IPS-20b (cell line): ENCODE measurements around the gene RPS27.

Experiments
- H3K27ac ChIP-seq: one replicate; pipeline ENCODE4 v1.5.1; 2013; ENCODE audit warnings: low read length
- H3K27me3 ChIP-seq: 2 replicates; pipeline ENCODE4 v1.6.1; 2013; ENCODE audit warnings: mild to moderate bottlenecking, low read length, inconsistent platforms; ENCODE audit not compliant: insufficient read depth
- H3K36me3 ChIP-seq: 2 replicates; pipeline ENCODE4 v1.6.1; 2013; ENCODE audit warnings: low read depth, mild to moderate bottlenecking, inconsistent platforms, low read length, moderate library complexity; ENCODE audit not compliant: insufficient read depth
- H3K4me1 ChIP-seq: 2 replicates; pipeline ENCODE4 v1.6.1; 2013; ENCODE audit warnings: mild to moderate bottlenecking, control low read depth, inconsistent platforms, low read length, moderate library complexity; ENCODE audit not compliant: insufficient read depth
- H3K4me3 ChIP-seq: 2 replicates; pipeline ENCODE4 v1.5.1; 2013; ENCODE audit warnings: mild to moderate bottlenecking, low read length, inconsistent platforms
- H3K9ac ChIP-seq: 2 replicates; pipeline ENCODE4 v1.6.1; 2013; ENCODE audit warnings: low read depth, mild to moderate bottlenecking, inconsistent platforms, low read length, moderate library complexity
- H3K9me3 ChIP-seq: 2 replicates; pipeline ENCODE4 v1.6.1; 2013; ENCODE audit warnings: mild to moderate bottlenecking, low read depth, low read length, inconsistent platforms; ENCODE audit not compliant: insufficient read depth

The RPS27 gene

DNA sequence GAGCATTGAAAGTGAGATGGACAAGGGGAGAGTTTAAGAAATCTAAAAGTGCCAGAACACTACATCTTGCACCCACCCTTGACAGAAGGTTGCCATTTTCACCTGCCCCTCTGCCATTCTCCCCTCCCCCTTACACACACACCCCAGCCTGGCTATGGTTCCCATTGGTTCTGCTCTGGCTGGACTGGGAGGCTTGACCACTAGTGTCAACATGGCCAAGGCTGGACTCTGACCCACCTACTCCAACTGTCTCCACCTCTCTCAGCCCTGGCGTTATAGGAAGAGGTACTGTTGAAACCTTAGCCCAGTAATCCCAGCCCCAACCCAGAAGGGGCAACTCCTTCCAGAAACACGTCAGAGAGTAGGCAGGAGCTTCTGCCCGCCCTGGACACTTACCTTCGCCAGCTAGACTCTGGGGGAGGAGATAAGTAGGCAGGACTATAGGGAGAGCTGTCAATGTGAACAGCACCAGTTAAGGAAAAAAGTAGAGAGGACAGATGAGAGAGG is 36.6 kb upstream of the RPS27 start:
- peaks cover 9% of the 10 kb centered on the region for H3K4me1 ChIP-seq
- H3K9ac ChIP-seq: no peak overlapping the region
- H3K9me3 ChIP-seq: no peaks in the 10 kb centered on the region
- peaks cover 49% of the 10 kb centered on the region for H3K36me3 ChIP-seq
- no peak overlapping the region for H3K27ac ChIP-seq
- H3K4me3 ChIP-seq: no peak overlapping the region
- H3K27me3 ChIP-seq: no peaks in the 10 kb centered on the region

DNA sequence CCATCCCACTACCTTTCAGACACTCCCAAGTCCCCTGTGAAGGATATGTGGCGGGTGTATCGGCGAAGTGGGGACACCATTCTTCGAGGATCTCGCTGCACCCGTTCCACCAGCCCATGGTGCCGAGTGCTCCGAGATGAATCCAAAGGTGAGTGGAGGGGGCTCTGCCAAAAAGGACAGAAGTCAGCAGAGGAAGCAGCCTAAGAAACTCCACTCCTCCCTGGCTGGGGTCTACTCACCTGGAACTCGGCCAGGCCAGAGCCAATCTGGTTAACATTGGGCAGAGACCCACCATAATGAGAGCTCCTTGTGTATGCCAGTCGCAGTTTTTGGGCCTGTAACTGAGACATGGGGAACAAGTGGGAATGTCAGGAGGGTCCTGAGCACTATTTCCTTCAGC is 35.7 kb upstream of the RPS27 start:
- no peaks in the 10 kb centered on the region for H3K27me3 ChIP-seq
- H3K4me3 ChIP-seq: no peak overlapping the region
- H3K4me1 ChIP-seq: peaks cover 12% of the 10 kb centered on the region
- no peak overlapping the region for H3K9ac ChIP-seq
- H3K27ac ChIP-seq: no peak overlapping the region
- peaks cover 51% of the 10 kb centered on the region for H3K36me3 ChIP-seq
- H3K9me3 ChIP-seq: no peaks in the 10 kb centered on the region

DNA sequence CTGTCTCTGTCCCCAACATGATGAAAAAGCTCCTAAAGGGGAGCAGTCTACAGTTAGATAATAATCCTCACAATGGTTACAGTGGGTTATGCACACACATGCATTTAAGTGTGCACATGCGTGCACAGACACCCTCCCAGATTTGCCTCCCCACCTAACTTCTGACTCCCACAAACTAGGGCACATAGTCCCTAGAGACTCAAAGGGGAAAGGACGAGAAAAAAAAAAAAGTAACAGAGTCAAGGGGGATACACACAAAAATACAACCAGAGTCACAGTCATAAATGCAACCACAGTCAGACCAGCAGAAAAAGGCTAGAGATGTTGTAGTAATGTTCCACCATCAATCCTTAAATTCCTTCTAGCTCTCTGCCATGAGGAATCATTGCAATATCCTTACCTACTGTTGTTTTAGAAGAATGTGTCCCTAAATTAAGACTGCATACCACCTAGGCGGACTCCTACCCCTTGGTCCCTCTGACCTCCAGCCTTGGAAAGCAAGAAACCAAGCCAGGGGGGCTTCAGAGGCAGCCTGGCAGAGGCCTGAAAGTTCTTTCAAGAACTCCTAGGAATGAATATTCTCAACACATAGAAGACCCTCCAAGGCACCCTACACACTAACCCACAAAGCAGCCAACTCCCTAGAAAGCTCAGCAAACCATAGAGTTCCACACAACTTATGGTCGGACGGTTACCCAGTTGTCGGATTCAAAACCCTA is 33.4 kb upstream of the RPS27 start:
- no peaks in the 10 kb centered on the region for H3K9me3 ChIP-seq
- peaks cover 20% of the 10 kb centered on the region for H3K4me1 ChIP-seq
- H3K9ac ChIP-seq: peak overlapping the region; percentile 91
- peaks cover 51% of the 10 kb centered on the region for H3K36me3 ChIP-seq
- H3K27ac ChIP-seq: peak overlapping the region; percentile 23
- no peaks in the 10 kb centered on the region for H3K27me3 ChIP-seq
- H3K4me3 ChIP-seq: peak overlapping the region; percentile 91

DNA sequence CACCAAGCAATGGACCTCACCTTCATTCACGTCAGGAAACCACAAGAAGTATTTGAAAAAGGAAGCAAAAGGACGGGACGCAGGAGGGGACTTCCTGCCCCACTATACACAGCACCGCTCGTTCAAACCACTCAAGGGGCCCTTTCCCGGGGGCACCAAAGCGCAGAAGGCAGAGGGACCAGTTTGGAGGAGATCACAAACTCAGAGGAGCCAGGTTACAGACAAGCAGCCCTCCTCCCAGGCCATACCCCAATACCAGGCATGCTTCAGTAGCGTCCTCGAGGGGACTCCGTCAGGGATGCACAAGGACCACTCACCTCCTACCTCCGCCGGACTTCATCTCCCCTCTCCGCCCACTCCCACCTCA is 32.8 kb upstream of the RPS27 start:
- Histone ChIP-seq H3K9me3 (no peaks in the 10 kb centered on the region), H3K27ac (peak overlapping the region; percentile 23), H3K4me3 (peak overlapping the region; percentile 91), H3K27me3 (no peaks in the 10 kb centered on the region), H3K9ac (peak overlapping the region; percentile 91), H3K36me3 (peaks cover 45% of the 10 kb centered on the region), H3K4me1 (peaks cover 20% of the 10 kb centered on the region)

DNA sequence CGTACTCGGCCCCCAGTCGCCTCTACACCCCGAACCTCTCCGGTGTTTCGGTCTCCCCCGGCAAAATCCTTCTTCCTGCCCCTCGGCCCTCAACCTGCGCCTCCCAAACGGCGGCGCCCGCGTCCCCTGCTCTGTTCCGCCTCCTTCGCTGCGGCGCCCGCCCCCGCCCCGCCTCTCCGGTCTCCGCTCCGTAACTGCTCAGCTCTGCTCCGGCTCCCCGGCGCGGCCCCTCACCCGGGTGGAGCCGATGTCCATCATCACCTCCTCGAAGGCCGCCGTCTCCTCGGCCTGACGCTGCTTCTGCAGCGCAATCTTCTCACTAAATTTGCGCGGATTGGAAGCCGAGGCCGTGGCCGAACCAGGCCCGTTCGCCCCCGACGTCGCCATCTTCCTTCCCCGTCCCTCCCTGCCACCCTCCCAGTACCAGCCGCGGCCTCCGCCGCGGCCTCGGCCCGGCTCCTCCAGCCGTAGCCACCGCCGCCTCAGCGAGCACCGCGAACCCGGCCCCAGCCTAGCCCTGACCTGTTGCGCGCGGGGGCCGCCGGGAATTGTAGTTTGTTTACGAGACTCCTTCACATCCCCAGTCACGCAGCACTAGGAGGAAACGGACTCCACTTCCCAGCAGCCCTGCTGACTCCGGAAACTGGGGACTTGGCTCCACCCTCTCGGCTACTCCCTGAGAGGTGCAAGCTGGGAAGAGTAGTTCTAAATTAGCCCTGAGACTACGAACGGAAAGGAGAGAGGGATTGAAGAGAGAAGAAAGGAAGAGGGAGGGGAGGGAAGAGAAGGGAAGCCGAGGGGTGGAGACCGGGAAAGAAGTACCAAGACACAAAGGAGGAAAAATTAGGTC is 32.2 kb upstream of the RPS27 start, which contains the start of gene CRTC2:
Gene CRTC2 (minus strand): TSS at position 502 of the 850 bp plus-strand sequence. CDS start 115 bp downstream, at position 387.
- Histone ChIP-seq H3K9ac (peak within 1 kb of the TSS; percentile 91), H3K9me3 (no peaks in the 10 kb centered on the region), H3K4me3 (peak within 1 kb of the TSS; percentile 91), H3K36me3 (peaks cover 43% of the 10 kb centered on the region), H3K27me3 (no peaks in the 10 kb centered on the region), H3K4me1 (peaks cover 20% of the 10 kb centered on the region), H3K27ac (peak within 1 kb of the TSS; percentile 23)

DNA sequence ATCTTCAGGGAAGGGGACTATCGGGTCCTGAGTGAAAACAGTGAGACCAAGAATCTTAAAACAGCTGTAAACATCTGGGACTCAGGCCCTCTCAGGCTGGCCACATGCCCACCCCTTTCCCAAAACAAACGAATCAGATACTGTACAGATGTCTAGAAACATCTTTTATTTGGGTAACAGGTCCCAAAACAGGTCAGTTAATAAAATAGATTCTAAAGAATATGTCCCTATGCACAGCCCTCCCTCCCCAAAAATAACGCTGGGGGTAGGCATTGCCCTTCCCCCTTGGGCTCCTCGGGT is 31.7 kb upstream of the RPS27 start:
- H3K9ac ChIP-seq: peak overlapping the region; percentile 46; the same call in 1 of the 2 replicates
- H3K4me3 ChIP-seq: peak overlapping the region; percentile 44; the same call in 1 of the 2 replicates
- peaks cover 38% of the 10 kb centered on the region for H3K36me3 ChIP-seq
- H3K9me3 ChIP-seq: no peaks in the 10 kb centered on the region
- H3K27me3 ChIP-seq: no peaks in the 10 kb centered on the region
- H3K4me1 ChIP-seq: peaks cover 20% of the 10 kb centered on the region
- H3K27ac ChIP-seq: peak overlapping the region; percentile 2

DNA sequence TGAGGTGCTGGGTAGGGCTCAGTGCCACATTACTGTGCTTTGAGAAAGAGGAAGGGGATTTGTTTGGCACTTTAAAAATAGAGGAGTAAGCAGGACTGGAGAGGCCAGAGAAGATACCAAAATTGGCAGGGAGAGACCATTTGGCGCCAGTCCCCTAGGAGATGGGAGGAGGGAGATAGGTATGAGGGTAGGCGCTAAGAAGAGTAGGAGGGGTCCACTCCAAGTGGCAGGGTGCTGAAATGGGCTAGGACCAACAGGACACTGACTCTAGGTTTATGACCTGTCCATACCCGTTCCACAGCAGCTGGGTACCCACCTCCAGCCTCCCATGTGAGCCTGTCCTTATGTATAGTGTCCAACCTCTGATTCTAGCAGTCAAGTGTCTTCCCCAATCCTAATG is 31.1 kb upstream of the RPS27 start:
- no peak overlapping the region for H3K27ac ChIP-seq
- H3K27me3 ChIP-seq: no peaks in the 10 kb centered on the region
- H3K36me3 ChIP-seq: peaks cover 32% of the 10 kb centered on the region
- peaks cover 20% of the 10 kb centered on the region for H3K4me1 ChIP-seq
- H3K9ac ChIP-seq: peak overlapping the region; percentile 46; the same call in 1 of the 2 replicates
- H3K9me3 ChIP-seq: no peaks in the 10 kb centered on the region
- H3K4me3 ChIP-seq: peak overlapping the region; percentile 44; the same call in 1 of the 2 replicates

DNA sequence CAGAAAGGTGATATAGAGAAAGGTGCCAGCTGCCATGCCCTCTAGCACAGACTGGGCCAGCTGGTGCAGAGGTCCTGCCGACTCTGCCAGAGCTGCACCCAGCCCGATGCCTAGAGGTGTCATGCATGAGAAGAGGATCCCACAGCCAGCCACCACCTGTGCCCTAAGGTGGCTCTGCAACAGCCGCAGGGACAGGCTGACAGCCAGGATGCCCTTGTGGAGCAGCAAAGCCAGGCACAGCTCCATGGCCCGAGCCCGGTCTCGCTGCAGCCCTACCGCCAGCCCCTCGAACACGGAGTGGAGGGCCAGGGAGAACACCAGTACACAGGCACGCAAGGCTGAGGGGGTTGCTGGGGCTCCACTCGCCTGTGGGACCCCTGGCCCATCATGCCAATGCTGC is 30.4 kb upstream of the RPS27 start:
- H3K9me3 ChIP-seq: no peaks in the 10 kb centered on the region
- H3K9ac ChIP-seq: no peak overlapping the region
- H3K27ac ChIP-seq: no peak overlapping the region
- H3K36me3 ChIP-seq: peaks cover 30% of the 10 kb centered on the region
- H3K4me3 ChIP-seq: no peak overlapping the region
- no peaks in the 10 kb centered on the region for H3K27me3 ChIP-seq
- H3K4me1 ChIP-seq: peaks cover 20% of the 10 kb centered on the region

DNA sequence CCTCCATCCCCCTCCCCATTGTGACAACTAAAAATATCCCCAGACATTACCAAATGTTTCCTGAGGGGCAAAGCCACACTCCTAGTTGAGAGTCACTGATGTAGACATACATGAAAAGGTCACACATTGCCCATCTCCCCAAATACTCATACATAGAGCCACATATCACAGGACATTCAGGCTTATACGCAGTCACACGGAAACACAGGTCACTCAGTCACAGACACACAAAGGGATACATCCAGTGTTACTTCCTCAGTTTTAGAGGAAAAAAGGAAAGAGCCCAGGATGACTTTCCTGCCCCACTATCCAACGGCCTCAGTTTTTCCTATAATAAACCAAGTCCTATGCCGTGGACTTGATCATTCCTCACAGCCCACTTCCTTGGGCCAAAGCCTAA is 29.1 kb upstream of the RPS27 start:
- peaks cover 25% of the 10 kb centered on the region for H3K4me1 ChIP-seq
- H3K36me3 ChIP-seq: peaks cover 30% of the 10 kb centered on the region
- peak overlapping the region; percentile 98; the same call in 1 of the 2 replicates for H3K9ac ChIP-seq
- H3K4me3 ChIP-seq: peak overlapping the region; percentile 90
- no peaks in the 10 kb centered on the region for H3K27me3 ChIP-seq
- H3K27ac ChIP-seq: peak overlapping the region; percentile 67
- no peaks in the 10 kb centered on the region for H3K9me3 ChIP-seq

DNA sequence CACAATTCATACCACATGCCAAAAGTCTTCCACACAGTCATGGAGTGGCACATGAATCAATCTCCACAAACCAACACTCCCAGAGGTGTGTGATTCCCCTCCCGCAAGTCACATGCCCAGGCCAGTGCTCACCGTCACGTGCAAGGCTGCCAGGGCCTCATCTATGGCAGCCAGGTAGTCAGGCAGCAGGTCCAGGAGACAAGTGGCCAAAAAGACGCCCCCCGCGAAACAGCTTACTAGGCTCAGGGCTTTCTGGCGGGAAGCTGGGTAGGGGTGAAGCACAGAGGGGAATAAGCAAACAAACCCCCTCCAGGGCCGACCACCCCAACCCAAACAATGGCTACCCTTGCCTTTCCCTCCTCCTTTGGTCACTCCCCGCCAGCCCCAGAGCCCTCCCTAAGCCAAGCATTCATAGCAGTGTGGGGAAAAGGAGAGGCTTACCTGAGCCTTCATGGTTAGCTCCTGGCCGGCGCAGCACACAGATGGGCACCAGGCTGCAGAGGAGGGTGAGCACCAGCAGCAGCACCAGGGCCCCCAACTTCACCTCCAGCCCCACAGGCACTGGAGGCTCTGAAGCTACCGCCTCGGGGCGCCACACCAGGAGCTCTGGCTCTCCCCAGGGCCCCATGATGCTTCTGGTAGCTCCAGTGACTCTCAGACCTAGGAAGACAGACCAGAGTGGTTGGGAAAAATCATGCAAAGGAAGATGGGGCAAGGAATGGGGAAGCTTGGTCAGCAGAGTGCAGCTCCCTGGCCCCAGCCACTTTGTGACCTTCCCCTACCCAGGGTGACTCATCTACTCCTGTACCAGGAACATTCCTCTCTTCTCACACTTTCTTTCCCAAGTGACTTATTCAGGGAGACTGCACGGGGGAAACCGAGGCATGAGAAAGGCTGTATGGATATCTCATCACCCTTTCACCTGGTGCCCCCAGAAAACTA is 28.2 kb upstream of the RPS27 start:
- Histone ChIP-seq H3K27me3 (no peaks in the 10 kb centered on the region), H3K27ac (peak overlapping the region; percentile 67)

More for the DNA sequence above, 28.2 kb upstream of the RPS27 start:
- peaks cover 30% of the 10 kb centered on the region for H3K36me3 ChIP-seq
- no peaks in the 10 kb centered on the region for H3K9me3 ChIP-seq
- peaks cover 21% of the 10 kb centered on the region; the same call in 1 of the 2 replicates for H3K4me1 ChIP-seq
- peak overlapping the region; percentile 98 for H3K9ac ChIP-seq
- H3K4me3 ChIP-seq: peak overlapping the region; percentile 90
